ENCODE measurements around the gene ZBTB3.
A peak's percentile ranks its signal among the peaks of the same experiment; 100 is the strongest.
"Not testable (repeated sequence)": the region's sequence is repeated elsewhere in the genome, so short reads cannot be mapped to it uniquely, and the experiment has no call there.

ZBTB3 gene

DNA sequence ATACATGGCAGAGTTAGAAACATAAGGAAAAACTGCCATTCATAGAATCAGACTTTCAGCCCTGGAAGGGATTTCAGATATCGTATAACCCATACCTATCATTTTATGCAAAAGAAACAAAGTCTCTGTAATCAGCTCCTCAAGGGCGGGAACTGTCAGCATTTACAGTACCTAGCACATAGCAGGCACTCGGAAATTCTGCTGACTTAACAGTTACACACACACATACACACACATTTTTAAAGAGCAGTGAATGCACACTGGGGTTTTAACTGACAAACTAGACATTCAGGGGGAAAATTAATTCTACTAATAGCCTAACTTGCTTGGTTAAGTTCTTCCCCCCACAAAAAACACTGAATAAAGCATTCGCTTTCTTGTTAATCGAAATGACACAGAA, 37.8 kb downstream of the ZBTB3 start:
- DNase-seq (ENCODE audit: low read depth), result no peak

DNA sequence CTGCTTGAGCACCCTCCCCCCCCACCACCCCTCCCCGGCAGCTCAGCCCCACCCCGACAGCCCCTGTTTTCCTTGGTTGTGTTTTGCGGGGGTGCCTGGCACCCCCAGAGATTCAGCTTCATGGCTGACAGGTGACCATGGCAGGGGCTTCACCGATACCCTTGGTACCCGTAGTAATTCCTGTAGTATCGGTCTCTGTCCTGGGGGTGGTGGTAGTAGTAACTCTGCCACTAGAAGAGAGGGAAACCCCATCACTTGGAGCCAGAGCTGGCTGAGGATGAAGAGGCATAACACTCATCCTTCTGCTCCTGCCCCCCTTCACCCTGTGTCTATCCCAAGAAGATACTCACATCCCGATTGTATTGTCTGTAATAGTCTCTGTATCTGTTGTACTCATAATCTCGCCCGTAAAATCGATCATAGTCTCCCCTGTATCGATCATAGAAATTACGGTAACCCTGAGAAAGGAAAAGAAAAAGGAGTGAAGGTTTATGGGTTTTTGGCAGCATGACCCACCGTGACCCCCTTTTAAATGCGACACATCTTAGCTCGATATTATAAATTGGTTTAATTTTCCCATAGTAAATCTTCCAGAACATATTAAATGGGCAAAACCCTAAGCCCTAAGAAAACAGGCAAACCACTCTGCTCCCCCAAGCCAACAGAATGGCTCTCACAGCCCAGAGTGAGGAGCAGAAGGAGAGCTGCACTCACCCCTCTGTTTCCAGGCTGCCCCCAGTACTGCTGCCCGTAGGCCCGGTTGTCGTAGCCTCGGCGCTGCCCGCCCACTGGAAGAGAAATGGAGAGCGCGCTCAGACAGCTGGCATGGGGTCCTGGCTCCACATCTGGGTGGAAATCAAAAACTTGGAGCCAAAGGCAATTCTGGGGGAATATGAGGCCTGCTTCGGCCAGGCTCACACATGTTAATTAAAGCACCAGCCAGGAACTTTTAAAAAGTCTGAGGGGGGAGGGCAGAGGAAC, 38.5 kb downstream of the ZBTB3 start:
- no peak for DNase-seq (ENCODE audit: low read depth)

GRCh38 chr11:62713343-62713742, 40.6 kb downstream of the ZBTB3 start:
- DNase-seq (ENCODE audit: low read depth), result no peak

DNA sequence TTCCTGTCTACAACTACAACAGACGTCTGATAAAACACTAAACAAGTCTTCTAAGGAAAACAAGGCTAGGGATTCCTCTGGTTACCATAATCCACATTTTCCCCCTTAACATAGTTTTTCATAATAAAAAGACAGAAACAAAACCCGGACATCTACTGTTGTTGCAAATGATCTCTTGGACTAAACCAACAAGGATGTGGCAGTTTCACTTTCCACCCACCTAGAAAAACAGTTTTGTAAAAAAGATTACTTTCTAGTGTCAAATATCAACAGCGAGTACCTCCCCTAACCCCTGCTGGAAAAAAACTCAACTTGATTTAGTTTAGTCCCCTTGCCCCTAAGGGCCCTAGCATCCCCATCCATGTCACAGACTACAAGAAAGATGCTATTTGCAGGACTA, 41.1 kb downstream of the ZBTB3 start:
- no peak for DNase-seq (ENCODE audit: low read depth)

- no peak for DNase-seq (ENCODE audit: low read depth)
These were observed 41.6 kb downstream of the ZBTB3 start for GRCh38 chr11:62712276-62712812.

GRCh38 chr11:62710001-62710345, 44.0 kb downstream of the ZBTB3 start:
- DNase-seq (ENCODE audit: low read depth), result no peak

DNA sequence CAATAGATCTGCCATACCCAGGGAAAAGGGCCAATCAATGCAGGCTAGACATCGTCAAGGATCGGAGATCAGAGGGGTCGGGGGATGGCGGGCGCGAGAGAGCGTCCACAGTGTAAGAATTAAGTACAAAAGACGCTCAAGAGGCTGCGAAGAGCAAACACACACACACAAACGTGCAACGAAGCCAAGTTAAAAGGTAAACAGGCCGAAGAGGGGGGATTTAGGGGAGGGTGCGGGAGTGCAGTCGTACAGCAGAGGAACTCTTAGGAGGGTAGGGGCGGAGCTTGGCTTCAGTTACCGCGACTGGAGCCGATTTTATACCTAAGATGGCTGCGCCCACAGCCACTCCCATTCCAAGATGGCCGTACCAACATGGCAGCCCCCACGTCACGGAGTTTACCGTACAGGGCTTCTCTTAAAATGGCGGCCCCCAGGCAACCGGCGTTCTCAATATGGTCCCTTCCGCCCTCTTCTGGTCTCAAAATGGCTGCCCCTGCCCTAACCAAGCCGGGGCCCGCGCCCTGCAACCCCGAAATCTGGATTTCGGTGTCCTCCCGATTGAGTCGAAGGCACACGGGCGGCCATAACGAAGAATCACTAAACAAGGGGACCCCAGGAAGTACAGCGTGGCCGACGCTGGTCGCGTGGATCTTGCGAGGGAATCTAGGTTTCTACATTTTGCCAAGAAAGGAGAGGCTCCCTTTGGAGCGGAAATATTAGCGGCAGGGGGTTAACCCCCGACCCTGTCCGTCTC, 44.5 kb downstream of the ZBTB3 start:
- peak; percentile 91 for DNase-seq (ENCODE audit: low read depth)

DNA sequence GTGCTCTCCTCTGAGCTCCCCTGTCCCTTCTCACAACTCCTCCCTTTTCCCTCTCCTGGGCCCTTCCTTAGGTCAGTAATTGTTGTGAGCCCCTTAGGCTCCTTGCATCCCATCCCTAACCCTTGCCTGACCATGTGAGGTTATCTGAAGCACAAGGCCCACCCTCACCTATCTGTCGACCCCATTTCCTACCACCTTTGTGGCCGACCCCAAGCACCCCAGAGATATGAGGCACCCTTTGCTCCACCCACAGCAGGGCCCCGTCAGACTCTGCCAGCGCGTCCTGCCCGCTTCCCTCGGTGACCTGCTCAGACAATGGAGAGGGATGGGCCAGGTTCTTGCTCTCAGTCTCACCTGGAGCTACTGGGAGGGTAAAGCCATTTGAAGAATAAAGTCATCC, 45.2 kb downstream of the ZBTB3 start:
- peak; percentile 39 for DNase-seq (ENCODE audit: low read depth)

DNA sequence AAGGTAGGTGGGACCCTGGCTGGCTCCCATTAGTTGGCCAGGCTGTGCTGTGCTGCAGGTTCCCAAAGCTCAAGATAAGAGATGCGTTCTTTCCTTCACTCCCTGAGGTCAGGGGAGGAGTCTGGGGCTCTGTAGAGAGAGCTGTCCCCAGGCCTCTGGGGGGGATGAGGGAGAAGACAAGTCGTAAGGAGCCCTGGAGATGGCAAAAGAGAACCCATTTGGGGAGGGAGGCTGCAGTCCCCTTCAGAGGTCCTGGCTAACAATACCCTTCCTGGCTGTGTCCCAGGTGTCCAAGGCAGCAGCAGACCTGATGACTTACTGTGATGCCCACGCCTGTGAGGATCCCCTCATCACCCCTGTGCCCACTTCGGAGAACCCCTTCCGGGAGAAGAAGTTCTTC, 45.6 kb downstream of the ZBTB3 start:
- DNase-seq (ENCODE audit: low read depth), result no peak

GRCh38 chr11:62707277-62707861, 46.6 kb downstream of the ZBTB3 start, which contains the start of the genes BSCL2 and GNG3:
Gene BSCL2, minus strand, starts transcription at chr11:62707424. Its CDS starts 229 bp downstream, at chr11:62707195.
Gene GNG3, plus strand, starts transcription at chr11:62707676. Its CDS starts 620 bp downstream, at chr11:62708296.
- no peak for DNase-seq (ENCODE audit: low read depth)

DNA sequence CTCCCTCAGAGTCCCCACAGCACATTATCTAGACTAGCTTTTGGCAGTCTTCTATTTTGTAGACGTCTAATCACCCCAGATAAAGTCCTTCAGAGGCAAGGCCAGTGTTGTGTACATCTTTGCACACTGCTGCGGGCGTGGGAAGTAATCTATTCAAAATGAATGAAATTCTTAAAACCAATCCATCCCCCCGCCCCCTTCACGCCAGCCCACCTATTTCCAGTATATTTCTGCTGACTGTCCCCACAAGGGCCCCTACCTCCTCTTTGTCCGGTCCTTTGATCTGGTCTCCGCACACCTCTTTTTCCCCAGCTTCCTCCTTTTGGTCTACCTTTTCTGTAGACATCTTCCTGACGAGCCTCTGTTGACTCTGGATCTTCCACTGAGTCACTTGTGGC, 47.1 kb downstream of the ZBTB3 start:
- DNase-seq (ENCODE audit: low read depth), result no peak

- peak; percentile 94 for DNase-seq (ENCODE audit: low read depth)
These were observed 47.8 kb downstream of the ZBTB3 start for GRCh38 chr11:62705880-62706849.

DNA sequence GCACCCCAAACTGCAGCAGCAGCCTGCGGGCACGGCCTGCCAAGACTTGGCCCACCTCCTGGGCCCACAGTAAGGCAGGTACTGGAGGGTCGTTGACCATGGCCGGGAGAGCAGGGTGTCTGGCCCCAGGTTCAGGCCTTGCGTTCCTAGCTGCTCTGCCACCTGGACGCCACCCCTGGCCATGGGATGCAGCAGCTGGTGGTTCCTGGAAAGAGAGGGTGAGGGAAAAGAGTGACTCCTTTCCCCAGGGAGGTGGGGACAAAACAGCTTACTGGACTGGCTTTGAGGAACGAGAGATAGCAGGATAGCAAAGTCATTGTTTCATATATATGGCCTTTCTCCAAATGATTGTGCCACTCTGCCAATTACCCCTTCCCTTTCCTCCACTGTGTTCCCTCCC, 48.5 kb downstream of the ZBTB3 start:
- no peak for DNase-seq (ENCODE audit: low read depth)

DNA sequence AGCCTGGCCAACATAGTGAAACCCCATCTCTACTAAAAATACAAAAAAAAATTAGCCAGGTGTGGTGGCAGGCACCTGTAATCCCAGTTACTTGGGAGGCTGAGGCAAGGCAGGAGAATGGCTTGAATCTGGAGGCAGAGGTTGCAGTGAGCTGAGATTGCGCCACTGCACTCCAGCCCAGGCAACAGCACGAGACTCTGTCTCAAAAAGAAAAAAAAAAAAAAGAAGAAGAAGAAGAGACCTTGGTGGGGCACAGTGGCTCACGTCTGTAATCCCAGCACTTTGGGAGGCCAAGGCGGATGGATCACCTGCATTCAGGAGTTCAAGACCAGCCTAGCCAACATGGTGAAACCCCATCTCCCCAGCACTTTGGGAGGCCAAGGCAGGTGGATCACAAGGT, 50.0 kb downstream of the ZBTB3 start:
- DNase-seq (ENCODE audit: low read depth), result not testable (repeated sequence)

GRCh38 chr11:62702246-62702645, 51.7 kb downstream of the ZBTB3 start:
- DNase-seq (ENCODE audit: low read depth), result no peak
